Activated gamma-delta T cell (primary cell): ENCODE measurements around the gene KRTAP10-4.
"Not testable (repeated sequence)": the region's sequence is repeated elsewhere in the genome, so short reads cannot be mapped to it uniquely, and the experiment has no call there.

Experiments used
- DNase-seq: peaks from one replicate; lab custom pipeline; 2025; lab: John Stamatoyannopoulos, UW

Gene KRTAP10-4

DNA sequence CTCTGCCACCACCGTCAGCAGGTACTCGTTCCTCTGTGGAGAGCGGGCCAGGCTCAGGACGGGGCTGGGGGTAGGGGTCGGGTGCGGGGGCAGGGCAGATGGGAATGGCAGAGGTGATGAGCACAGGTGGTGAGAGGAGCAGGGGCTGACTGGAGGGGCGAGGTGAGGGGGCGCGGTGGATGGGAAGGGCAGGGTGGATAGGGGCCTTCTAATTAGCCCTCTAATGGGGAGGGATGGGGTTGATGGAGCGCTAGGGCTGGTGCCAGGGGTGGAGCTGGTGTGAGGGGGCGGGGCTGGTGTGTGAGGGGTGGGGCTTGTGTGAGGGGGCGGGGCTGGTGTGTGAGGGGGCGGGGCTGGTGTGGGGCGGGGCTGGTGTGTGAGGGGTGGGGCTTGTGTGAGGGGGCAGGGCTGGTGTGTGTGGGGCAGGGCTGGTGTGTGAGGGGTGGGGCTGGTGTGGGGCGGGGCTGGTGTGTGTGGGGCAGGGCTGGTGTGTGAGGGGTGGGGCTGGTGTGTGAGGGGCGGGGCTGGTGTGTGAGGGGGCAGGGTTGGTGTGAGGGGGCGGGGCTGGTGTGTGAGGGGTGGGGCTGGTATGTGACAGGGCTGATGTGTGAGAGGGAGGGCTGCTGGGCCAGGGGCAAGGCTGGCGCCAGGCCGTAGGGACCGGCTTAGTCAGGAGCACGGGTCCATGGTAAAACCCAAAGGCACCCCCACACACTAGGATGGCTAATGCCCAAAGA, 39.5 kb upstream of the KRTAP10-4 start:
- no peak for DNase-seq

DNA sequence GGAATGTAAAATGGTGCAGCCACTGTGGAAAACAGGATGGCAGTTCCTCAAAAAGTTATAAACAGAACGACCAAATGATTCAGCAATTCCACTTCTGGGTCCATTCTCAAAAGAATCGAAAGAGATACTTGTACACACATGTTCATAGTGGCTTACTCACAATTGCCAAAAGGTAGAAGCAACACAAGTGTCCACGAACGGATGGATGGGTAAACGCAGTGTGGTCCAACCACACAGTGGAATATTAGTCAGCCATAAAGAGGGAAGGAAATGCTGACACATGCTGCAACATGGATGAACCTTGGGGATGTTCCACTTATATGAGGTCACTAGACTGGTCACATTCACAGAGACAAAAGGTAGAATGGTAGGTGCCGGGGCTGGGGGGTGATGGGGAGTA, 38.8 kb upstream of the KRTAP10-4 start:
- no peak for DNase-seq

DNA sequence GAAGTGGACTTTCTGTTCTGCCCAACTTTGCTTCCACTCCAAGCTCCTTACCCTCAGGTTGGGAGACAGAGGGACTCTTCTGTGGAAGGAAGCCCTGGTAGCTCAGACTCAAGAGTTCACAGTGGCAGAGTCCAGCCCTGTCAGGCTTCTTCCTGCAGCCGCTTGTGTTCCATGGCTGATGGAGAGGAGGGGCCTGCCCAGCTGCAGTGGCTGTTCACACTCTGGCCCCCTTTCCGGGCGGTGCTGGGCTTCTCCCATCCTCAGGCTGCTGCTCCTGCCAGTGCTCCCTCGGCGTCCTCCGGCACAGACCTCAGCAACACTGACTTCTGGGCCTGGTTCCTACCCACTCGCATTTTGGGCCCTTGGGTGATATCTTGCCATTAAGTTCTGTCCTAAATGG, 37.6 kb upstream of the KRTAP10-4 start:
- DNase-seq = no peak

DNA sequence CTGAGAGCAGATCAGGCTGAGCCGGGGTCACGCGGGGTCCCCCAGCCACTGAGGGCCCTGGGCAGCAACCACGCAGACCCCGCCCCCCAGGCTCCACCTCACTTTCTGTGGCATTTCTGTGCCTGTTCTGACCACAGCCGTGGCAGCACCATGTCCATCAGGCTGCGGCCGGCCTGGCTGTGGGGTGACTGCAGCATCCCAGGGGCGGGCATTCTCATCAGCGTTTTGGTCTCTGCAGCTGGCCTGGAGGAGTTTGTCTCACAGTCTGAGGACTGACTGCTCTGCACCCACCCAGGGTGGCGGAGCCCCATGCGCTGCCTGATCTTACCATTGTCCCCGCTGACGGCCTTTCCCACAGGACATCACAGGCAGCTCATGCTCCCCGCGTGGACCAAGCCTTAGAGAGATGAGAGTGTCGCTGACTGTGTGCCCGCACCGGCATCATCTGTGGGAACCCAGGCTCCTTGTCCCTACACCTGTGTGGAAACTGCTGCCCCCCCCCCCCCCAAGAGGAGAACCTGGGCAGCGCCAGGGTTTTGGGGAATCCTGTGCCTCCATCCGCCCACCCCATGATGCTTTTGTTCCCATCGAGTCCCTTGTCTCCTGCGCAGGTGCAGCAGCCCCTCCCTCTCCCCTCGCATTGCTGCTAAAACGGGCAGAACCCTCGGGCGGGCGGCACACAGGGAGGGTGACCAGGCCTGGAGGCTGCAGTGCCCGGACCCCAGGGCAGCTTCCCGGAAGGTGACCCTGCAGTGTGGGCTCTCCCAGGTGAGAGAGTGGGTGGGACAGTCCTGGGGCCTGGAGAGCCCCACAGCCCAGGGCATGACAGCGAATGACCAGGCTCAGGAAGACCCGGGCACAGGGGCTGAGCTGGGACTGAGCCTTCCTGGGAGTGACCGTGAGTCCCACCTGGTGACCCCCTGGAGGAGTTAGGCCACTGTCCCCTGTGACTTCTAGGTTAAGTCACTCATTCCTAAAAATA, 35.3 kb upstream of the KRTAP10-4 start:
- DNase-seq = no peak

DNA sequence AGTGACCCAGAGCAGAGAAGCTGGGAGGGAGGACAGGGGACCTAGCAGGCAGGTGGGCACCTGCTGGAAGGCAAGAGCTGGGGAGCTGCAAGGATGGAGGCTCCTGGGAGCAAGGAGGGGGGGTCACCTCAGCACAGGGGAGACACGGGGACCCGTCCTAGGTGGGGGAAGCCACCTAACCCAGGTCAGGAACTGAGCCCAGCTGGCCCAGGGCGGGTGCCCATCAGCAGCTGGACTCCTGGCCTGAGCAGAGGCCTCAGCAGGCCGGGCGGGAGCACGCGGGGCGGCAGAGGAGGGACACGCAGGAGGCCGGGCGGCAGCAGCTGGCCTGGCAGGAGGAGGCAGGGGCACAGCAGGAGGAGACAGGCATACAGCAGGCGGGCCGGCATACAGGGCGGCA, 34.5 kb upstream of the KRTAP10-4 start:
- no peak for DNase-seq

DNA sequence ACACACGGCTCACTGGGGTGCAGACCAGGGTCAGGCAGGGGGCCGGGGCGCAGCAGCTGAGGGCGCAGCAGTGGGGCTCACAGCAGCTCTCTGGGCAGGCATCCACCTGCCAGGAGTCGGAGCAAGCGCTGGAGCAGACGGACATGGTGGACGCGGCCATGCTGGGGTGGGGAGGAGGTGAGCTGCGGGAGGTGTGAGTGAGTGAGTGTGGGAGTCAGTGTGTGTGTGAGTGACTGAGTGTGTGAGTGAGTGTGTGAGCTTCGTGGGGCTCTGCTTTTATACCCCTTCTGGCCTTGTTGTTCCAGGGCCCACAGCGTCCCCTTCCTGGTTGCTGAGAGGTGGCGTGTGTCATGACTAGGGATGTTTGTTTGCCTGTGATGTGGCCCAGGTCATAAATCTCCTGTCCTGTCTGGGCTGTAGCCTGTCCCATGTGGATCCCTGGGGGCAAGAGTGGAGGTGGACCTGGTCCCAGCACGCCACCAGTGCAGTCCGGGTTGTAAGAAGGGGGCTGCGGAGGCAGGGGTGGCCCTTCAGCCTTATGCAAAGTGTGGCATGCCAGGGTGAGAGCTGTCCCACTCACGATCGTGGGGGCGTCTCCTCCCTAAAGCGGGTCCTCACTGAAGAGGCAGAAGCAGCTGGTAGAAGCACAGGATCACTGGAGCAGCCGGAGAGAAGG, 33.4 kb upstream of the KRTAP10-4 start, which contains the start of gene KRTAP10-1:
TSS of gene KRTAP10-1 (minus strand) at position 205 of the 676 bp plus-strand sequence. CDS start at position 160, 45 bp downstream.
- DNase-seq = no peak

DNA sequence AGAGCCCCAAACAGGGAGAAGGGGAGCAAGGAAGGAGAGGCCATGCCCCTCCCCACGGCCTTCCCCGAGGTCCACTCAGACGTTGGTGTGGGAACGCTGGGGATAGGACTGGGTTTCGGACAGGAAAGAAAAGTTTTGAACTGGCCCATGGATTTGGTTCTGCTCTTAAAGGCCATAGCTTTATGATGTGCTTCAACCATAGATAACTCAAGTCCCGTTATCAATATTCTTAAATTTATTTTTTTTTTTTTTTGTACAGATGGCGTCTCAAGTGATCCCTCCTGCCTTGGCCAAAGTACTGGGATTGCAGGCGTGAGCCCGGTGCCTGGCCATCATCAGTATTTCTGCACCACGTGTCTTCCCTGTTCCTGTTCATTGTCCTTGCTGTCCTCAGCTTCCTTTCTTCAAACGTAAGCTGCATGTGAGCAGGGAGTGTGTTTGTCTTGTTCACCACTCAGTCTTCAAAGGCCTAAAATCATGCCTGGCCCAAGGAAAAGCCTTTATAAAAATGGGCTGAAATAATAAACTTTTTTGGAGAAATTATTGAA, 32.7 kb upstream of the KRTAP10-4 start:
- DNase-seq = no peak

DNA sequence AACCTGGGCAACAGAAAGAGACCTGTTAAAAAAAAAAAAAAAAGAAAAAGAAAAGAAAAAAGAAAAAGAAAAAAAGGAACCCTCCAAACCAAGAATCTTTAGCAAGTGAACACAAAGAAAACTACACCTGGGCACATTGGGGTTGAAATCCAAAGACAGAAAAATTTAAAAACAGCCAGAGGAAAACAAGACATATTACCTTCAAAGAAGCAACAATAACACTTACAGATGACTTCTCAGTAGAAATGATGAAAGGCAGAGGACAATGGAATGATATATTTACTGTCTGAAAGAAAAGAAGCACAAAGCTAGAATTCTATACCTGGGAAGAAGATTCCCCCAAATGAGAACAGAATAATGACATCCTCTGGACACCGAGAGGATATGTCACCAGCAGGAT, 30.8 kb upstream of the KRTAP10-4 start:
- DNase-seq = no peak

DNA sequence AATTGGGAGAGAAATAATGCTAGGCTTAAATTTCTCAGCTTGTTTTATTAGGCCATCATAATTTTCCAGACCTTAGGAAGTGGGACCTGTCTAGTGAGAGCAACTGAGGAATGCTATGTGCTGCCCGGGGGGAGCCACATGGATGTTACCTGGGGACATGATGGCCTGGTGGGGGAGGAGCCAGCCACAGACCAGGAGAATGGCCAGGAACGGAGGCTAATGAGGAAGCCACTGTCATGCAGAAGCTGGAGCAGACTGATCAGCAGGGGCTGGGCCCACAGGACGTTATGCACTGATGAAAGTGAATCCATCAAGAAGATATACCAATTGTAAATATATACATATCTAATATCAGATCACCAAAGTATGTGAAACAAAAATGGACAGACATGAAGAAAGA, 29.0 kb upstream of the KRTAP10-4 start:
- no peak for DNase-seq

DNA sequence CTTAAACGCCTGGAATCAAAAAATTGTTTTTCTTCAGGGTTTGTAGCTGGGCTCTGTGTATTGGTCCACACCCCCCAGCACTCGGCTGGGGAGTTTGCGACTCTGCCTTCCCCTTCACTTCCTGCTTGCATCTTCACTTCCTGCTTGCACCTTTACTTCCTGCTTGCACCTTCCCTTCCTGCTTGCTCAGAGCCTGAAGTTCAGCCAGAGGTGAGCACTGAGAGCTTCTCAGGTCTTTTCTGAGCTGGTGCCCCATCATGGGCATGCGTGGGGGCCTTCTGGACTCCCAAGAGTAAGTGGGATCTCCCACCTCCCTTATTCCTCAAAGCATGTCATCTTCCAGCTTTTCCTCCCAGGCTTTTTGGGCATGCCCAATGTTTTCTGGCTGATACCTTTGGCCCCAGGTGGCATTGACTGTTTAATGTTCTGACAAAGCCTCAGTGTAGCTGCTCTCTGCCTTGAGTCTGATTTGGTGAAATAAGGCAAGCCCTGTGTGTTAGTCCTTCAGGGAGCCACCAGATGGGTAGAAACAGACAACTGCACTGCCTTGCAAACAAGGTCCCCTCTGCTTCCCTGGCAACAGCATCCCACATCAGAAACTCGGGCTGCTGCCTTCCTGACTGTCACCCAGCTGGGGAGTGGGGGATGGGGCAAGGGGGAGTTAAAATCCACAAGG, 25.7 kb upstream of the KRTAP10-4 start:
- no peak for DNase-seq

DNA sequence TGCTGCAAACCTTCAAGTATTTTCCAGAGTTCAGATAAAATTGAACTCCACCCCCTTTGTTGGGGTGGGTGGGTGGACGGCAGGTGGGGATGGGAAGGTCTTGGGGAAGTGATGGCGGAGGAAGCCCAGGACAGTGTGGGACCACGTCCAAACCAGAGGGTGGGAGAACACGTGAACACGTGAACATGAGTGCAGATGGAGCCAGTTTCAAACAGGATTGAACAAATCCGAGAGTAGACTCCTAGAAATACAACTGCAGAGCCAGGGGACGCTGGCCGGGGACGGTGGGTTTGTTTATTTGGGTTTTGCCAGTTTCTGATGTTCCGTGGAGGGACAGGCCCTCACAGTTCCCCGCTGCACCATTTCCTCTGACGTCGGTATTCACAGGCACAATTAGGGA, 25.1 kb upstream of the KRTAP10-4 start:
- no peak for DNase-seq

DNA sequence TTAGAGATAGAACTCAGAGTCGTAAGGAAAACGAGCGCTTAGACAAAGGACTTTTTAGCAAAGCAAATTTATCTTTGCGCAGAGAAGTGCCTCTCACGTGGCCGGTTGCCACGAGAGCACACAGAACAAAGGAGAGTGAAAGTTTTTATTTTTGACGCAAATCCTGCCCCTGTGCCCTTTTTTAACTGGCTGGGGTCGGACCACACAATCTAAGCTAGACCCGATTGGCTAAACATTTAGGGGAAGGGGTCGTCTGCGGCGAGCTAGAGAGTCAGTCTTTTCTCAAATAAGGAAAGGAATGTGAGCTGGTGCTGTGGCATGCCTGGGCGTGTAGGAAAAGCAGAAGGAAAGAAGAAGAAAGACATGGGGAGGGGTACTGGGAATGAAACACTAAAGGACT, 24.6 kb upstream of the KRTAP10-4 start:
- DNase-seq = no peak

DNA sequence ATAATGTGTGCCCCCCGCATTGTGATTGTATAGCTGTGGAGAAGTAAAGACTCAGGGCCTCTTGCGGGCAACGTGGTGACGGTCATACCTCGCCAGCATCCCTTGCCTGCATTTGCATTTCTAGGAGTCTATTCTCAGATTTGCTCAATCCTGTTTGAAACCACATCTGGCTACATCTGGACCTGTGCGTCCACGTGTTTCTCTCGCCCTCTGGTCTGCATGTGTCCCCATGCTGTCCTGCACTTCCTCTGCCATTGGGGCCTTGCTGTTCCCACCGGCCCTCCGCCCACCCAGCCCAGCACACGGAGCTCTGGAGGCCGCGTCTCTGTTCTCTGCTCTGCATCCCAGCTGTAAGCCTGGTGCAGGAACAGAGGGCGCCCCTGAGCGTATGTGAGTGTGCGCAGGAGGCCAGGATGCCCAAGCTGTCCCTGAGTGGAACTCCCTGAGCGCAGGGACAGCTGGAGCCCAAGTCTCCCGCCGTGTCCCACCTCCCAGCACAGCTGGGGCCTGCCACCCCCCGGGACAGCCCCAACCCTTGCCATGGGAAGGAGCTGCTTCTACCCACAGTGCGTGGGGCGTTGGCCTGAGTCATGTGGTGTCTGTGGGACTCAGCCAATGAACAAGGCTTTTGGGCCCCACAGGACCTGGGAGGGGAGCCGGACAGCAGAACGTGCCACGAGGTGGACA, 23.9 kb upstream of the KRTAP10-4 start:
- no peak for DNase-seq

DNA sequence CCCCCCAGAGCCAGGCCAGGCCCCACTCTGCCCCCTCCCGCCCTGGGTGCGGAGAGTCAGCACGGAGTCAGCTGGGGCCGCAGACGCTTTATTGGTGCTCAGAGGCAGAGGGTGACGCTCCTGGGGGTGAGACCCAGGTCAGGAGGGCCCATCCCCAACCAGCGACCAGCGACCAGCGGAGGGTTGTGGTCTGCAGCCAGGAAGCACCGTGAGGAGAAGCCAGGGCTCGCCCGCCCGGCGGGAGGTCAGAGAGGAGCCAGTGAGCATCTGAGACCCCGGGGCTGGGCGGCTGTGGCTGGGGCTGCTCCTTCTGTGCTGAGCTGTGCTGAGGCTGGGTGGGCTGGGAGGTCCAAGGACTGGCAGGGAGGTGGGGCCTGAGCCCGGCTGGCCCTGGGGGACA, 23.2 kb upstream of the KRTAP10-4 start:
- not testable (repeated sequence) for DNase-seq

DNA sequence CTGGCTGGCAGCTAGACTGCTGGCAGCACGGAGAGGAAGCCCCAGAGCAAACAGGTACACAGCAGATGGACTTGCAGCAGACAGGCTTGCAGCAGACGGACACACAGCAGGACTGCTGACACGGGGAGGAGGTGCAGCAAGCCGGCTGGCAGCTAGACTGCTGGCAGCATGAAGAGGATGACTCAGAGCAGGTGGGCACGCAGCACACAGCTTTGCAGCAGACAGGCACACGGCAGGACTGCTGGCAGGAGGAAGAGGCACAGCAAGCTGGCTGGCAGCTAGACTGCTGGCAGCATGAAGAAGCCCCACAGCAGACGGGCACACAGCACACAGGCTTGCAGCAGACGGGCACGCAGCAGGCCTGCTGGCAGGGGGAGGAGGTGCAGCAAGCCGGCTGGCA, 22.7 kb upstream of the KRTAP10-4 start:
- DNase-seq = no peak

DNA sequence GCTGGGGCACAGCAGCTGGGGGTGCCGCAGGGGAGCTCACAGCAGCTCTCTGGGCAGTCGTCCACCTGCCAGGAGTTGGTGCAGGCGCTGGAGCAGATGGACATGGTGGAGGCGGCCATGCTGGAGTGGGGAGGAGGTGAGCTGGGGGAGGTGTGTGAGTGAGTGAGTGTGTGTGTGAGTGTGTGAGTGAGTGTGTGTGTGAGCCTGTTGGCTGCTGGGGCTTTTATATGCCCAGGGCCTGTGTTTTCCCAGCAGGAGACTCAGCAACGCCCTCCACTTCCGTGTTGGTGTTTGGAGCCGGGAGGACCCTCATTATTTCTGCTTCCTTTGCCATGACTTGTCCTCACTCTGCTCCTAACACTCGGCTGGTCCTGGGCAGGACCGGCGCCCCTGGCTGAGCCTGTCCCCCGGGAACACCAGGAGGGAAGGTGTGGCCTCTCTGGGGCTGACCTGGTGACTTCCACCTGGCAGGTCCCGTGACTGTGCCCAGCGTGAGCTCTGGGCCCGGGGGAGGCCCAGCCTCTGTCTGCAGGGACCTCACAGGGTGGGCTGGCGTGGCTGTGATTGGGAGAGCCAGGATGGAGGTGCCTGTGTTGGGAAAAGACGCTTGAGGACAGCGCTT, 22.1 kb upstream of the KRTAP10-4 start, which contains the start of gene KRTAP10-2:
TSS of gene KRTAP10-2 (minus strand) at position 166 of the 622 bp plus-strand sequence. CDS start at position 119, 47 bp downstream.
- no peak for DNase-seq

DNA sequence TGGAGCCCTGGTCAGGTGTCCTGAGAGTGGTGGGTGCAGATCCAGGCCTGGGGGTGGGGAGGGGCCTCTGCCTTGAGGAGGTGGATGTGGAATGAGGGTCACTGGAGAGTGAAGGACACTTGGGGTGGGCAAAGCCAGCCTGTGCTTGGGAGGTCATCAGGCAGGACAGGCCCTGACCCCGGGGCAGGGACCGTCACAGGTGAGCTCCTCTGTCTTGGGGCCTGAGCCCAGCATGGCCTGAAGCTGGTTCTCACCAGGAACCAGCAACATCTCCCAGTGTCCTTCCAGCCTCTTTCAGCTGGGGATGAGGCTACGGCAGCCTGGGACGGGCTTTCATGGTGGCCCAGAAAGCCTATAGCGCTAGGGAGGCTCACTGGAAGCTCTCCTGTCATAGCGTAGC, 21.4 kb upstream of the KRTAP10-4 start:
- no peak for DNase-seq

DNA sequence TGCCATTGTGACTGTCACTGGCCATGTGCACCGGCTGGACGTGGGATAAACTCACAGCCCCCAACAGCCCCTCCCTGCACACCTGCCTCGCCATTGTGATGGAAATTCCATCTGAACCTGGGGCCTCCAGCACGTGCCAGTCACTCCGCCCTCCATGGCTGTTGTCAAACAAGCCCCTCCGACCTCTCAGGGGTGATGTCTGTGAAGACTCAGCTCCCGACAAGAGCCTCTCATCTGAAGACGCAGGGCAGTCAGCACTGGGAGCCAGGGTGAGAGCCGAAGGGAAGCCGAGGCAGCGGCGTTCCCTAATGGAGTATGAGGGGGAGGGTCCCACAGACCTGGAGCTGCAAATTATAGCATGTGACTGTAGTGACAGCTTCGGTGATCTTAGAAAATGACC, 20.8 kb upstream of the KRTAP10-4 start:
- no peak for DNase-seq

DNA sequence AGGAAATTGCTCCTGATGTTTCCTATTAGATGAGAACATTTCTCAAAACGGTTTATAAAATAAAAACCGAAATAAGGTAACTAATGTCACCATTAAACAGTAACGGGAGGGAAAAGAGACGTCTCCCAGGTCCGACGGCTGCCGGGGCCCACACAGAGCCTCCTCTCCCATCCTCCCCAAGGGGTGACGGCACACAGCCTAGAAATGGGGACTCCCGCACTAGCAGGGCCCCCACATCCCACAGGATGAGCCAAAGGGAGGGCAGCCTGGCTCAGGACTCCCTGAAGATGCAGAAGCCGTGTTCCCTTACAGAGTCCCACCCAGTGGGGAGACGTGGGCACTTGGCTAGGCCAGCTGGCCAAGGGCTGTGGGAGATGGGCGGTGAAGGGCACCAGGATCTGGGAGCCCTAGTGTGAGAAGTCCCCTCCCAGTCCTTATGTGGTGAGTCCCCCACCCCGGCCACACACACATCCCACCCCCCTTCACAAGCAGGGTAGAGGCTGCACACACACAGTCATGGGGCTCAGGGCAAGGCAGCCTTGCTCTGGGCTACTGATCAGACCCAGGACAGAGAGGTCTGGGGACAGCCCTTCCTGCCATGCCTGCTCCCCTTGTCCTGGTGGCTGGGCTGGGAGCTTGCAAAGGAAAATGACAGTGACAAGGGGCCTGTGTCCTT, 18.2 kb upstream of the KRTAP10-4 start:
- no peak for DNase-seq

DNA sequence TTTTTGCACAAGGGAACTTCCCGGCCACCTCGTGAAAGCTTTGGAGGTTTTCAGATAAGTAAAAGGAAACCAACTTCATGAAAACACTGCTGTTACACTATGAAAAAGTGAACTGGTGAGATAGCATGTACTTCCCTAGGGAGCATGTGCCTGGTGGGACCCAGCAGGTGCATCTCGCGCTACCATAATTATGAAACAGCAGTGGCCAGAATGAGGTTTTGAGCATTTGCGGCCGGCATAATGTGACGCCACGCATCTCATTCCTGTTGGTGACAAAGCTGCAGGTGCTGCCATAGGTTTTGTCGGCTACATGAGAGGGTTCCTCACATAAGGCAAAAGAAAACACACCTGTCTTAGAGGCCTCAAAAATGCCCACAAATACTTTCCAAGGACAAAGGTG, 16.6 kb upstream of the KRTAP10-4 start:
- DNase-seq = no peak
